Activated CD4-positive, alpha-beta T cell treated with anti-CD3 and anti-CD28 coated beads for 1 hour (primary cell): ENCODE measurements around the gene DNER.

Source experiments
- DNase-seq: peaks from one replicate; pipeline ENCODE4 v3.0.0-alpha.2; 2020

DNER gene

GRCh38 chr2:229319558-229319957, 394.8 kb downstream of the DNER start:
- DNase-seq: no peak

- no peak for DNase-seq
These were observed 400.2 kb downstream of the DNER start for GRCh38 chr2:229314117-229314516.

DNA sequence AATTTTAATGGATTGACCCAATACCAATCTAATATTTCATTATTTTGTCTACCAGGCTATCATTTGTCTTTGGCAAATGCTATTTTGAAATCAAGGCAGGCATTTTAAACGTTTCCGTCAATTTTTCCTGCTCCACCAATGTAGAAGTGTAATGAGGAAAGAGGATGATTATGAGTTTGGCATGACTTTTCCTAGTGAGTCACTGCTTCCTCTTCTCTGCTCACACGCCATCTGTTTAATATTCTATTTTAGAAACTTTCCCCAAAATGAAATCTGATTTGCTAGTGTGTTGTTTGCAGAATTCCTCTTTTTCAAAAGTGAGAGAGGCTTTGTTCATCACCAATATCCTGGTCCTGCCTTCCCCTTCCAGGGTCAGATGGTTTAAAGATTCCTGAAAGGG, 400.8 kb downstream of the DNER start:
- DNase-seq: no peak
